IMR-90 (cell line): ENCODE data around the gene DPYSL3. TPM values are rescaled to one million over a fixed set of nuclear protein-coding genes. Genes with fewer than 3 reads are reported as not detected.

Experiments
- ATAC-seq: fragments of 200-7000 bp; cut with Tn5 transposase; 2 replicates; pipeline ENCODE4 v1.9.1; 2020; ENCODE audit warnings: low read depth, mild to moderate bottlenecking, moderate library complexity
- BruUV-seq: library from RNA; stranded (reverse); fragments of 400-500 nt; replicated peaks from 2 replicates; lab custom pipeline; 2021; lab: Mats Ljungman, UMichigan
- CTCF ChIA-PET: fragments of 300-600 bp; formaldehyde crosslinking; extraction: SDS; loops from one replicate; lab custom pipeline; 2021; ENCODE audit warnings: antibody characterized with exemption; lab: Yijun Ruan, JAX
- POLR2A ChIA-PET: fragments of 300-600 bp; sonication (Branson Sonifier 250); formaldehyde crosslinking; loops from one replicate; lab custom pipeline; 2022; ENCODE audit warnings: antibody characterized with exemption; ENCODE audit not compliant: unreplicated experiment; lab: Charles Lee
- DNase-seq: peaks from one replicate; pipeline ENCODE4 v3.0.0; 2013
- H2AFZ ChIP-seq: replicated peaks from 2 replicates; pipeline ENCODE3; 2013; ENCODE audit warnings: low read length, mild to moderate bottlenecking; ENCODE audit not compliant: poor library complexity
- H2AK5ac ChIP-seq: 2 replicates; pipeline ENCODE4 v1.6.1; 2013; ENCODE audit warnings: low read depth, low read length, inconsistent platforms
- H2AK9ac ChIP-seq: replicated peaks from 2 replicates; pipeline ENCODE3; 2013; ENCODE audit warnings: mild to moderate bottlenecking, low read depth, low read length, moderate library complexity; ENCODE audit not compliant: poor library complexity
- H2BK120ac ChIP-seq: 2 replicates; pipeline ENCODE4 v1.6.1; 2013; ENCODE audit warnings: low read depth, low read length, inconsistent platforms
- H2BK15ac ChIP-seq: 3 replicates; pipeline ENCODE4 v1.6.1; 2013; ENCODE audit warnings: low read depth, low read length, inconsistent platforms
- H2BK20ac ChIP-seq: 2 replicates; pipeline ENCODE4 v1.6.1; 2013; ENCODE audit warnings: low read depth, mild to moderate bottlenecking, inconsistent platforms, low read length, moderate library complexity
- H2BK5ac ChIP-seq: 2 replicates; pipeline ENCODE4 v1.6.1; 2013; ENCODE audit warnings: mild to moderate bottlenecking, low read depth, low read length, inconsistent platforms; ENCODE audit not compliant: poor library complexity, severe bottlenecking
- H3K14ac ChIP-seq: replicated peaks from 2 replicates; pipeline ENCODE4 v1.6.1; 2013; ENCODE audit warnings: low read depth, low read length, inconsistent platforms
- H3K18ac ChIP-seq: 2 replicates; pipeline ENCODE4 v1.6.1; 2013; ENCODE audit warnings: low read depth, low read length, control low read depth
- H3K23ac ChIP-seq: 2 replicates; pipeline ENCODE4 v1.6.1; 2013; ENCODE audit warnings: low read depth, low read length, inconsistent platforms
- H3K27ac ChIP-seq: 2 replicates; pipeline ENCODE4 v1.5.1; 2013; ENCODE audit warnings: mild to moderate bottlenecking, control low read depth, low read length; ENCODE audit not compliant: insufficient read depth
- H3K27me3 ChIP-seq: 2 replicates; pipeline ENCODE4 v1.6.1; 2013; ENCODE audit warnings: low read length; ENCODE audit not compliant: control insufficient read depth, insufficient read depth
- H3K36me3 ChIP-seq: 2 replicates; pipeline ENCODE4 v1.6.1; 2013; ENCODE audit warnings: low read length, mixed read lengths; ENCODE audit not compliant: control insufficient read depth, insufficient read depth
- H3K4ac ChIP-seq: 2 replicates; pipeline ENCODE4 v1.6.1; 2013; ENCODE audit warnings: low read depth, low read length, inconsistent platforms
- H3K4me1 ChIP-seq: 2 replicates; pipeline ENCODE4 v1.6.1; 2013; ENCODE audit warnings: low read length, mixed read lengths; ENCODE audit not compliant: control insufficient read depth, insufficient read depth
- H3K4me2 ChIP-seq: 2 replicates; pipeline ENCODE4 v1.6.1; 2013; ENCODE audit warnings: low read depth, mild to moderate bottlenecking, control low read depth, low read length, moderate library complexity
- H3K4me3 ChIP-seq: 2 replicates; pipeline ENCODE4 v1.5.1; 2013; ENCODE audit warnings: low read depth, mild to moderate bottlenecking, control low read depth, low read length, moderate library complexity; ENCODE audit not compliant: insufficient read depth
- H3K56ac ChIP-seq: 2 replicates; pipeline ENCODE4 v1.6.1; 2013; ENCODE audit warnings: low read length, inconsistent platforms; ENCODE audit not compliant: insufficient read depth; ENCODE audit errors: extremely low read depth
- H3K79me1 ChIP-seq, 2 experiments: 2 replicates each; pipeline ENCODE4 v1.6.1; 2013; ENCODE audit warnings: low read length in 2 of 2, inconsistent platforms in 1 of 2, low read depth in 1 of 2
- H3K9ac ChIP-seq: 2 replicates; pipeline ENCODE4 v1.6.1; 2013; ENCODE audit warnings: low read depth, low read length, control low read depth
- H3K9me1 ChIP-seq: 2 replicates; pipeline ENCODE4 v1.6.1; 2013; ENCODE audit warnings: low read length, inconsistent platforms; ENCODE audit not compliant: insufficient read depth
- H3K9me3 ChIP-seq: 2 replicates; pipeline ENCODE4 v1.6.1; 2013; ENCODE audit warnings: low read length; ENCODE audit not compliant: control insufficient read depth, insufficient read depth
- H4K20me1 ChIP-seq: 2 replicates; pipeline ENCODE4 v1.6.1; 2013; ENCODE audit warnings: low read length, inconsistent platforms; ENCODE audit not compliant: insufficient read depth
- H4K5ac ChIP-seq: 2 replicates; pipeline ENCODE4 v1.6.1; 2013; ENCODE audit warnings: mild to moderate bottlenecking, low read depth, low read length, control low read depth
- H4K8ac ChIP-seq, 2 experiments: 2 replicates each; pipeline ENCODE4 v1.6.1; 2013; ENCODE audit warnings: low read depth in 2 of 2, low read length in 2 of 2, control low read depth in 1 of 2, inconsistent platforms in 1 of 2
- H4K91ac ChIP-seq: 2 replicates; pipeline ENCODE4 v1.6.1; 2013; ENCODE audit warnings: low read depth, low read length, inconsistent platforms; ENCODE audit not compliant: insufficient read depth
- BHLHE40 ChIP-seq: fragments of 150-350 bp; IDR thresholded peaks from 2 replicates; pipeline ENCODE4 v1.6.1; 2016; ENCODE audit warnings: mild to moderate bottlenecking, low read depth, low read length
- WGBS, 2 experiments: methylation state at CpG; one replicate each; pipeline versions ENCODE4 v1.1.5 to v1.1.7; 2013; ENCODE audit warnings: missing lambda C conversion rate in 2 of 2; ENCODE audit not compliant: insufficient read length in 1 of 2; ENCODE audit errors: extremely low coverage in 2 of 2; 5-methylcytosine and 5-hydroxymethylcytosine counted together
- dilution Hi-C: fragments of 300-500 bp; cut with HindIII; formaldehyde crosslinking; loops from one replicate; pipeline ENCODE4 v1.14.3; 2018; ENCODE audit warnings: low sequenced_read_pairs; ENCODE audit not compliant: unreplicated experiment
- in situ Hi-C: fragments of 300-500 bp; cut with MboI; formaldehyde crosslinking; loops from 3 replicates; pipeline ENCODE4 v1.14.3; 2019; ENCODE audit warnings: low sequenced_read_pairs, inconsistent platforms, mixed read lengths
- intact Hi-C: fragments of 100-400 bp; cut with micrococcal nuclease; formaldehyde crosslinking; loops from 2 replicates; pipeline ENCODE4 v1.10.0; 2022
- polyA plus RNA-seq, 3 experiments: library from polyadenylated mRNA; depleted of rRNA; stranded (reverse); fragments of >200 nt; gene quantifications; 2 replicates each; pipeline ENCODE4 v1.2.3, GENCODE V29; 2012; ENCODE audit warnings: low replicate concordance in 1 of 3
- total RNA-seq: library from RNA; depleted of rRNA; stranded (reverse); fragments of >200 nt; gene quantifications from 2 replicates; pipeline ENCODE4 v1.2.3, GENCODE V29; 2012
- TF ChIP-seq, protein P1 (sequence below): fragments of 150-350 bp; IDR thresholded peaks from 2 replicates; pipeline ENCODE4 v1.6.1; 2017; ENCODE audit warnings: mild to moderate bottlenecking, antibody characterized with exemption, low read length, low read depth
- TF ChIP-seq, protein P2 (sequence below): conservative IDR thresholded peaks from 2 replicates; pipeline ENCODE4 v1.5.1; 2012; ENCODE audit warnings: mild to moderate bottlenecking, low read depth, low read length, improper control_type of control experiment

DPYSL3 gene
- total and polyA plus RNA-seq, 2 of the 4 experiments (the other 2 are of a cell fraction), result 50.2 to 60.9 TPM

DNA sequence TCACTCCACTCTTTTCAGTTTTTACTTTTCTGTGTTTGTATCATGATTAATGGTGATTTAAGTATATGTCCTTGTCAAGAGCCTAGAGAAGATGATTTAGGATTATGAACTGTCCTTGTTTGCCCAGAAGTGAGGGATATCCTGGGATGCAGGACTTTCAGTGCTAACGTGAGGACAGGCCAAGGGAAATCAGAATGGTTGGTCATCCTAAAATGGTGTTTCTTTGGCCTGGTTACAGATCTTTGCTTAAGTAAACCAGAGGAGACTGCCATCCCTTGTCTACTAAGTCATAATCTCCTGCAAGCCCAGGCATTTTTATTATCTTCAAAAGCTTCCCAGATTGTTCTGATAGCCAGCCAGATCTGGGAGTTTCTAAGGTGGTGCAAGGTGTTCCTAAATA lies 22.3 kb upstream of the DPYSL3 start:
- H2BK120ac ChIP-seq, result 0 out of 2 replicates have a peak overlapping the region, but pooled peaks have one; percentile 51
- 0 out of 2 replicates have a peak, but pooled peaks cover 4% of the 10 kb centered on the region for H3K9me1 ChIP-seq
- no peaks in the 10 kb centered on the region for H3K9me3 ChIP-seq
- POLR2A ChIA-PET, result no interaction called here
- H3K27ac ChIP-seq, result no peak overlapping the region
- H3K23ac ChIP-seq, result peak overlapping the region; percentile 71
- H4K91ac ChIP-seq, result no peak overlapping the region
- intact Hi-C loops, result no loop called here
- H2AK5ac ChIP-seq, result peak overlapping the region; percentile 29
- CTCF ChIA-PET, result no interaction called here
- no peak overlapping the region for H3K9ac ChIP-seq
- H2AK9ac ChIP-seq, result no peak overlapping the region
- no peaks in the 10 kb centered on the region for H4K20me1 ChIP-seq
- H2BK5ac ChIP-seq, result peak overlapping the region; percentile 22
- H3K27me3 ChIP-seq, result no peaks in the 10 kb centered on the region
- peak overlapping the region; percentile 79 for H3K4ac ChIP-seq
- no peak overlapping the region for H4K5ac ChIP-seq
- H3K18ac ChIP-seq, result peak overlapping the region; percentile 55; the same call in 1 of the 2 replicates
- dilution Hi-C loops, result no loop called here
- in situ Hi-C loops, result no loop called here
- H3K4me3 ChIP-seq, result no peak overlapping the region
- WGBS, 2 experiments, result no CpG with 5 or more reads among the region's 1 CpG
- no peak overlapping the region for H3K4me2 ChIP-seq
- peak overlapping the region; percentile 71; the same call in 1 of the 2 replicates for H3K14ac ChIP-seq
- H3K4me1 ChIP-seq, result peaks cover 10% of the 10 kb centered on the region
- peak overlapping the region in 1 of 2 experiments; percentile 53; a peak in 2 of 4 replicates for H4K8ac ChIP-seq
- H3K36me3 ChIP-seq, result no peaks in the 10 kb centered on the region
- no peak for ATAC-seq
- DNase-seq, result no peak
- peak overlapping the region; percentile 79 for H2BK20ac ChIP-seq
- no peak overlapping the region for H3K56ac ChIP-seq
- H3K79me1 ChIP-seq, result no peaks in the 10 kb centered on the region
- TF ChIP-seq, protein P1, sequence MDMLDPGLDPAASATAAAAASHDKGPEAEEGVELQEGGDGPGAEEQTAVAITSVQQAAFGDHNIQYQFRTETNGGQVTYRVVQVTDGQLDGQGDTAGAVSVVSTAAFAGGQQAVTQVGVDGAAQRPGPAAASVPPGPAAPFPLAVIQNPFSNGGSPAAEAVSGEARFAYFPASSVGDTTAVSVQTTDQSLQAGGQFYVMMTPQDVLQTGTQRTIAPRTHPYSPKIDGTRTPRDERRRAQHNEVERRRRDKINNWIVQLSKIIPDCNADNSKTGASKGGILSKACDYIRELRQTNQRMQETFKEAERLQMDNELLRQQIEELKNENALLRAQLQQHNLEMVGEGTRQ, result no peak
- TF ChIP-seq, protein P2, sequence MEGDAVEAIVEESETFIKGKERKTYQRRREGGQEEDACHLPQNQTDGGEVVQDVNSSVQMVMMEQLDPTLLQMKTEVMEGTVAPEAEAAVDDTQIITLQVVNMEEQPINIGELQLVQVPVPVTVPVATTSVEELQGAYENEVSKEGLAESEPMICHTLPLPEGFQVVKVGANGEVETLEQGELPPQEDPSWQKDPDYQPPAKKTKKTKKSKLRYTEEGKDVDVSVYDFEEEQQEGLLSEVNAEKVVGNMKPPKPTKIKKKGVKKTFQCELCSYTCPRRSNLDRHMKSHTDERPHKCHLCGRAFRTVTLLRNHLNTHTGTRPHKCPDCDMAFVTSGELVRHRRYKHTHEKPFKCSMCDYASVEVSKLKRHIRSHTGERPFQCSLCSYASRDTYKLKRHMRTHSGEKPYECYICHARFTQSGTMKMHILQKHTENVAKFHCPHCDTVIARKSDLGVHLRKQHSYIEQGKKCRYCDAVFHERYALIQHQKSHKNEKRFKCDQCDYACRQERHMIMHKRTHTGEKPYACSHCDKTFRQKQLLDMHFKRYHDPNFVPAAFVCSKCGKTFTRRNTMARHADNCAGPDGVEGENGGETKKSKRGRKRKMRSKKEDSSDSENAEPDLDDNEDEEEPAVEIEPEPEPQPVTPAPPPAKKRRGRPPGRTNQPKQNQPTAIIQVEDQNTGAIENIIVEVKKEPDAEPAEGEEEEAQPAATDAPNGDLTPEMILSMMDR, result no peak
- no peak for TF ChIP-seq BHLHE40
- peak overlapping the region; percentile 94; the same call in 2 of the 3 replicates for H2BK15ac ChIP-seq
- no TSS peak for BruUV-seq
- H2AFZ ChIP-seq, result peak overlapping the region; percentile 51
